OCI-LY1 (cell line): ENCODE measurements around the gene NEDD4L.

Experiments used
- CTCF ChIP-seq: fragments of 200-600 bp; sonication (generic), shearing (Covaris generic); IDR thresholded peaks from 2 replicates; pipeline ENCODE4 v1.5.1; 2017; ENCODE audit warnings: mild to moderate bottlenecking, antibody characterized with exemption, low read length, moderate library complexity, mixed read lengths
- EZH2 ChIP-seq: fragments of 200-600 bp; sonication (generic), shearing (Covaris generic); IDR thresholded peaks from 2 replicates; pipeline ENCODE4 v1.8.0; 2017; ENCODE audit warnings: borderline replicate concordance, mixed run types, mild to moderate bottlenecking, antibody characterized with exemption, low read length, moderate library complexity, mixed read lengths

- TF ChIP-seq CTCF (no peak), EZH2 (no peak)
Observed at GRCh38 chr18:58362829-58363271, 318.8 kb downstream of the NEDD4L start.
